HCT116 (cell line): Measurements from ENCODE around the gene RAD51C. TPM values are rescaled to one million over a fixed set of nuclear protein-coding genes. Genes with fewer than 3 reads are reported as not detected.

Experiments used
- ATAC-seq: fragments of 200-7000 bp; cut with Tn5 transposase; 2 replicates; pipeline ENCODE4 v1.9.1; 2020; ENCODE audit warnings: mild to moderate bottlenecking, moderate library complexity
- BruUV-seq: library from RNA; stranded (reverse); fragments of 400-500 nt; replicated peaks from 2 replicates; lab custom pipeline; 2021; lab: Mats Ljungman, UMichigan
- CTCF ChIA-PET: fragments of 300-600 bp; sonication (Branson Sonifier 250); formaldehyde crosslinking; loops from one replicate; lab custom pipeline; 2021; ENCODE audit warnings: antibody characterized with exemption; lab: Charles Lee
- POLR2A ChIA-PET: fragments of 300-600, 350-600 bp; sonication (Branson Sonifier 250); formaldehyde crosslinking; loops from one replicate; lab custom pipeline; 2021; ENCODE audit warnings: antibody characterized with exemption; lab: Charles Lee
- RAD21 ChIA-PET, 2 experiments: fragments of 300-600 bp; sonication (Branson Sonifier 250); formaldehyde crosslinking; loops; one replicate each; lab custom pipeline; 2023; ENCODE audit warnings: low total read pairs in 2 of 2; ENCODE audit not compliant: uncharacterized antibody in 2 of 2, unreplicated experiment in 2 of 2, low non-redundant PET in 1 of 2; lab: Charles Lee
- DNase-seq: peaks from one replicate; pipeline ENCODE4 v3.0.0-alpha.2; 2010; ENCODE audit warnings: low read depth, low spot score
- H2AFZ ChIP-seq: fragments of 200-600 bp; shearing (Covaris generic), sonication (generic); 2 replicates; pipeline ENCODE4 v1.6.1; 2017; ENCODE audit warnings: low read depth, mixed run types, mixed read lengths, antibody characterized with exemption, low read length; ENCODE audit not compliant: poor library complexity, severe bottlenecking
- H3K27ac ChIP-seq: 2 replicates; pipeline ENCODE4 v1.5.1; 2012; ENCODE audit warnings: low read depth, low read length
- H3K27me3 ChIP-seq: fragments of 200-600 bp; sonication (generic); 2 replicates; pipeline ENCODE4 v1.6.1; 2016; ENCODE audit warnings: mixed run types, low read length, mixed read lengths; ENCODE audit not compliant: insufficient read depth
- H3K36me3 ChIP-seq, 2 experiments: fragments of 200-500 bp in 1 of 2; fragments of 200-600 bp in 1 of 2; sonication (Bioruptor generic) in 1 of 2; sonication (generic) in 1 of 2; 2 replicates each; pipeline versions ENCODE4 v1.5.1 to v1.6.1; 2014 to 2016; ENCODE audit warnings: low read length in 2 of 2, inconsistent platforms in 1 of 2, mixed read lengths in 1 of 2, mixed run types in 1 of 2; ENCODE audit not compliant: insufficient read depth in 2 of 2, control insufficient read depth in 1 of 2
- H3K4me1 ChIP-seq, 2 experiments: fragments of 200-600 bp in 1 of 2; sonication (generic) in 1 of 2; 2 replicates each; pipeline versions ENCODE4 v1.5.1 to v1.6.1; 2012 to 2017; ENCODE audit warnings: low read length in 2 of 2, inconsistent platforms in 1 of 2, mild to moderate bottlenecking in 1 of 2, mixed read lengths in 1 of 2, mixed run types in 1 of 2, moderate library complexity in 1 of 2; ENCODE audit not compliant: insufficient read depth in 2 of 2, control insufficient read depth in 1 of 2
- H3K4me2 ChIP-seq: fragments of 200-600 bp; sonication (generic); 2 replicates; pipeline ENCODE4 v1.6.1; 2017; ENCODE audit warnings: mixed run types, low read length, mixed read lengths
- H3K4me3 ChIP-seq, 2 experiments: fragments of 200-600 bp in 1 of 2; sonication (generic) in 1 of 2; replicated peaks in 1 of 2; 2 replicates each; pipeline ENCODE4 v1.5.1; 2011 to 2016; ENCODE audit warnings: low read length in 2 of 2, control low read depth in 1 of 2, low read depth in 1 of 2, mild to moderate bottlenecking in 1 of 2, mixed read lengths in 1 of 2, mixed run types in 1 of 2
- H3K79me2 ChIP-seq: fragments of 200-600 bp; sonication (generic); 2 replicates; pipeline ENCODE4 v1.6.1; 2017; ENCODE audit warnings: mild to moderate bottlenecking, mixed run types, low read length, moderate library complexity, mixed read lengths; ENCODE audit not compliant: insufficient read depth
- H3K9ac ChIP-seq: fragments of 200-600 bp; sonication (generic); 2 replicates; pipeline ENCODE4 v1.6.1; 2016; ENCODE audit warnings: low read length, mixed read lengths
- H3K9me2 ChIP-seq: fragments of 200-600 bp; sonication (generic), shearing (Covaris generic); 2 replicates; pipeline ENCODE4 v1.6.1; 2017; ENCODE audit warnings: mixed run types, mild to moderate bottlenecking, moderate library complexity; ENCODE audit not compliant: insufficient read depth
- H3K9me3 ChIP-seq, 2 experiments: fragments of 200-500 bp in 1 of 2; fragments of 200-600 bp in 1 of 2; sonication (Bioruptor generic) in 1 of 2; sonication (generic) in 1 of 2; 2 replicates each; pipeline ENCODE4 v1.6.1; 2014 to 2017; ENCODE audit warnings: low read length in 2 of 2, mixed read lengths in 2 of 2, inconsistent platforms in 1 of 2, low read depth in 1 of 2, mild to moderate bottlenecking in 1 of 2, mixed run types in 1 of 2, moderate library complexity in 1 of 2; ENCODE audit not compliant: control insufficient read depth in 1 of 2, insufficient read depth in 1 of 2
- H4K20me1 ChIP-seq: fragments of 200-600 bp; sonication (generic), shearing (Covaris generic); 2 replicates; pipeline ENCODE4 v1.6.1; 2017; ENCODE audit warnings: mixed run types, mild to moderate bottlenecking, moderate library complexity; ENCODE audit not compliant: insufficient read depth
- EZH2phosphoT487 ChIP-seq: fragments of 200-600 bp; IDR thresholded peaks from 2 replicates; pipeline ENCODE4 v1.6.1; 2018; ENCODE audit warnings: antibody characterized with exemption, borderline replicate concordance
- POLR2A ChIP-seq: IDR thresholded peaks from 2 replicates; pipeline ENCODE4 v1.7.0; 2011; ENCODE audit warnings: borderline replicate concordance; ENCODE audit not compliant: insufficient read depth, insufficient read length; ENCODE audit errors: extremely low read depth
- POLR2AphosphoS5 ChIP-seq: IDR thresholded peaks from 2 replicates; pipeline ENCODE4 v1.6.1; 2011; ENCODE audit warnings: mild to moderate bottlenecking, low read depth, low read length, moderate library complexity
- SP1 ChIP-seq: IDR thresholded peaks from 2 replicates; pipeline ENCODE4 v1.6.1; 2012; ENCODE audit warnings: low read depth
- SRF ChIP-seq: IDR thresholded peaks from 2 replicates; pipeline ENCODE4 v1.6.1; 2012; ENCODE audit warnings: low read depth
- TCF7L2 ChIP-seq: IDR thresholded peaks from 2 replicates; pipeline ENCODE4 v1.7.0; 2011; ENCODE audit warnings: borderline replicate concordance, inconsistent platforms; ENCODE audit not compliant: insufficient read depth, insufficient read length; ENCODE audit errors: extremely low read depth
- ZNF274 ChIP-seq: fragments of 200-500 bp; sonication (Bioruptor generic); IDR thresholded peaks from 2 replicates; pipeline ENCODE4 v1.6.1; 2014; ENCODE audit warnings: mild to moderate bottlenecking, low read depth, low read length, inconsistent platforms
- intact Hi-C: fragments of 100-400 bp; cut with micrococcal nuclease; formaldehyde crosslinking; loops from 2 replicates; pipeline ENCODE4 v1.10.0; 2022
- total RNA-seq: library from RNA; stranded (reverse); gene quantifications from one replicate; pipeline ENCODE4 v1.2.1, GENCODE V29; 2021; ENCODE audit not compliant: unreplicated experiment
- TF ChIP-seq, protein P1 (sequence below): IDR thresholded peaks from 2 replicates; pipeline ENCODE4 v1.6.1; 2012
- TF ChIP-seq, protein P2 (sequence below): IDR thresholded peaks from 2 replicates; pipeline ENCODE4 v1.6.1; 2012; ENCODE audit warnings: low read depth

The RAD51C gene
- total RNA-seq, 1 experiment from 2014 or later: 94.9 TPM

DNA sequence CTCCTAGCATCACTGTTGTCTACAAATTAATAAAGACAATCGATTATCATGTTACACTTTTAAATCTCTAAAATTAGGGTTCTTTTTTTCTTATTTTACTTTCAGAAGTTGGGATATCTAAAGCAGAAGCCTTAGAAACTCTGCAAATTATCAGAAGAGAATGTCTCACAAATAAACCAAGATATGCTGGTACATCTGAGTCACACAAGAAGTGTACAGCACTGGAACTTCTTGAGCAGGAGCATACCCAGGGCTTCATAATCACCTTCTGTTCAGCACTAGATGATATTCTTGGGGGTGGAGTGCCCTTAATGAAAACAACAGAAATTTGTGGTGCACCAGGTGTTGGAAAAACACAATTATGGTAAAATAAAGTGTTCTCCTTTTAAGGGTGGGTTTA is 2.4 kb downstream of the RAD51C start:
- H3K4me3 ChIP-seq: no peak overlapping the region
- H3K9ac ChIP-seq: no peak overlapping the region
- H3K79me2 ChIP-seq: peaks cover 42% of the 10 kb centered on the region
- POLR2A ChIA-PET: interaction anchor here (0.6 kb wide), 1 partner anchor 20 kb away, joined by 3 read pairs; no protein-coding TSS in a partner anchor
- intact Hi-C loops: no loop called here
- no peaks in the 10 kb centered on the region for H4K20me1 ChIP-seq
- no peaks in the 10 kb centered on the region for H3K9me3 ChIP-seq
- DNase-seq (no peak), ATAC-seq (no peak)
- no peak overlapping the region for H3K4me2 ChIP-seq
- TF ChIP-seq POLR2AphosphoS5 (no peak), POLR2A (no peak), SRF (no peak), TCF7L2 (no peak), EZH2phosphoT487 (no peak), ZNF274 (no peak), SP1 (no peak)
- TF ChIP-seq, protein P1, sequence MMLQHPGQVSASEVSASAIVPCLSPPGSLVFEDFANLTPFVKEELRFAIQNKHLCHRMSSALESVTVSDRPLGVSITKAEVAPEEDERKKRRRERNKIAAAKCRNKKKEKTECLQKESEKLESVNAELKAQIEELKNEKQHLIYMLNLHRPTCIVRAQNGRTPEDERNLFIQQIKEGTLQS: no peak
- TF ChIP-seq, protein P2, sequence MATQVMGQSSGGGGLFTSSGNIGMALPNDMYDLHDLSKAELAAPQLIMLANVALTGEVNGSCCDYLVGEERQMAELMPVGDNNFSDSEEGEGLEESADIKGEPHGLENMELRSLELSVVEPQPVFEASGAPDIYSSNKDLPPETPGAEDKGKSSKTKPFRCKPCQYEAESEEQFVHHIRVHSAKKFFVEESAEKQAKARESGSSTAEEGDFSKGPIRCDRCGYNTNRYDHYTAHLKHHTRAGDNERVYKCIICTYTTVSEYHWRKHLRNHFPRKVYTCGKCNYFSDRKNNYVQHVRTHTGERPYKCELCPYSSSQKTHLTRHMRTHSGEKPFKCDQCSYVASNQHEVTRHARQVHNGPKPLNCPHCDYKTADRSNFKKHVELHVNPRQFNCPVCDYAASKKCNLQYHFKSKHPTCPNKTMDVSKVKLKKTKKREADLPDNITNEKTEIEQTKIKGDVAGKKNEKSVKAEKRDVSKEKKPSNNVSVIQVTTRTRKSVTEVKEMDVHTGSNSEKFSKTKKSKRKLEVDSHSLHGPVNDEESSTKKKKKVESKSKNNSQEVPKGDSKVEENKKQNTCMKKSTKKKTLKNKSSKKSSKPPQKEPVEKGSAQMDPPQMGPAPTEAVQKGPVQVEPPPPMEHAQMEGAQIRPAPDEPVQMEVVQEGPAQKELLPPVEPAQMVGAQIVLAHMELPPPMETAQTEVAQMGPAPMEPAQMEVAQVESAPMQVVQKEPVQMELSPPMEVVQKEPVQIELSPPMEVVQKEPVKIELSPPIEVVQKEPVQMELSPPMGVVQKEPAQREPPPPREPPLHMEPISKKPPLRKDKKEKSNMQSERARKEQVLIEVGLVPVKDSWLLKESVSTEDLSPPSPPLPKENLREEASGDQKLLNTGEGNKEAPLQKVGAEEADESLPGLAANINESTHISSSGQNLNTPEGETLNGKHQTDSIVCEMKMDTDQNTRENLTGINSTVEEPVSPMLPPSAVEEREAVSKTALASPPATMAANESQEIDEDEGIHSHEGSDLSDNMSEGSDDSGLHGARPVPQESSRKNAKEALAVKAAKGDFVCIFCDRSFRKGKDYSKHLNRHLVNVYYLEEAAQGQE: no peak
- no peaks in the 10 kb centered on the region for H3K27me3 ChIP-seq
- H3K27ac ChIP-seq: no peak overlapping the region
- BruUV-seq: no TSS peak
- H3K36me3 ChIP-seq: peaks cover 8 to 17% of the 10 kb centered on the region in 2 experiments; a peak in 3 of 4 replicates
- RAD21 ChIA-PET: no interaction called here
- H3K9me2 ChIP-seq: no peaks in the 10 kb centered on the region
- CTCF ChIA-PET: no interaction called here
- H2AFZ ChIP-seq: no peak overlapping the region
- peaks cover 13 to 18% of the 10 kb centered on the region in 2 experiments; a peak in 3 of 4 replicates for H3K4me1 ChIP-seq
